GM19468 (cell line): ENCODE data around the gene C2orf76.
"Not testable (repeated sequence)": the region's sequence is repeated elsewhere in the genome, so short reads cannot be mapped to it uniquely, and the experiment has no call there.

Experiments used
- ATAC-seq: cut with Tn5 transposase; IDR thresholded peaks from one replicate; pipeline ENCODE4 v1.9.1; 2021; ENCODE audit warnings: mild to moderate bottlenecking, moderate library complexity, moderate number of reproducible peaks; ENCODE audit not compliant: unreplicated experiment; ENCODE audit errors: extremely low read depth

C2orf76 gene

DNA sequence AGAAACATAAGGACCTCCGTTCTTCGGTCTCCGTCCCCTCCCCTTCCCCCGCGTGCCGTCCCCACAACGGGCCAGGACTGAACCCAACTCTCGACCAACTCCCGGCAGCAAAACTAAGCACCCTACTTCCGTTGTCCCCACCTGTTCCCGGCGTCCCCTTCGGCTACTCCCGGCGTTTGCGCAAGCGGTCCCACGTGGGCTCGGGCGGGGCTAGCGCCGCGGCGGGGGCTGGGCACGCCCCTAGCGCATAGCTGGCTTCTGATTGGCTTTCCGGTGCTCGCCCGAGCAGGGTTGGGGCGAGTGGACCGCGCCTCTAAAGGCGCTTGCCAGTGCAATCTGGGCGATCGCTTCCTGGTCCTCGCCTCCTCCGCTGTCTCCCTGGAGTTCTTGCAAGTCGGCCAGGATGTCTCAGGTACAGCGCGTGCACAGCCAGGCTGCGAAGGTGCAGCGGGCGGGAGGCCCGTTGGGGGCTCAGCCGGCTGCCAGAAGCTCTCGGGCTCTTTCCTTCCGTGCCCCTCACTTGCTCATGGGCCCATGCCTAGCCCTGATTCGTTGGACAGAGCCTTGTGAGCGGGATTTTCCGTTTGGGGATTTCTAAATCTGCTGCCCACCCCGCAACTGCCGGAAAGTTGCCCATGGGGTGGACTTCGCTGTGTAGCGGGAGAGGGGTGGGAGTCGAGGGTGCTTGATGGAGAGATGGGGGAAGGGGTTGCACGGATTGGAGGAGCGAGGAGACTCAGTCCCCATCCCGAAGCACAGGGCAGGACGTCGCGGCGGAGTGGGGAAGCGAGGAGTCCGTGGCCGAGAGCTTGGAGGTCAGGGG is at the start of gene C2orf76, which contains the start of gene DBI:
Gene C2orf76, minus strand, starts transcription at position 186 of the 823 bp plus-strand sequence. CDS start 26,875 bp downstream, outside the sequence.
Gene DBI, plus strand, starts transcription at position 329 of the 823 bp plus-strand sequence. Its CDS starts 75 bp downstream, at position 404.
- peak; percentile 99 for ATAC-seq

DNA sequence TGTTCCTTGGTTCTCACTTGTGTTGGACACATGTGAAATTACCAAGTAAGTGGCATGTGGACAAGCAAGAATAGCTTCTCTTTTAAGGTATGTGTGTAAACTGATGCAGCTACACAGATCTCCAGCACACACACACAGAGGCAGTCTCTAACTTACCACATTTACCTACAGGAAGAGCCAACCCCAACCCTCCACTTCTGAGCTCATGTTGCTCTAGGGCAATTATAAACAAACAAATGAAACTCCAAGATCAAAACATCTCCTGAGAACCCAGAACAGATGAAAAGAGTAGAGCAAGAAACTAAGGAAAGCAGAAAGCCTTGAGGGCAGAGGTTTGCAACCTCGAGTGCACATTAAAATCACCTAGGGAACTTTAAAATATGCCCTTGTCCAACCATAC is 49.0 kb upstream of the C2orf76 start:
- ATAC-seq = no peak

DNA sequence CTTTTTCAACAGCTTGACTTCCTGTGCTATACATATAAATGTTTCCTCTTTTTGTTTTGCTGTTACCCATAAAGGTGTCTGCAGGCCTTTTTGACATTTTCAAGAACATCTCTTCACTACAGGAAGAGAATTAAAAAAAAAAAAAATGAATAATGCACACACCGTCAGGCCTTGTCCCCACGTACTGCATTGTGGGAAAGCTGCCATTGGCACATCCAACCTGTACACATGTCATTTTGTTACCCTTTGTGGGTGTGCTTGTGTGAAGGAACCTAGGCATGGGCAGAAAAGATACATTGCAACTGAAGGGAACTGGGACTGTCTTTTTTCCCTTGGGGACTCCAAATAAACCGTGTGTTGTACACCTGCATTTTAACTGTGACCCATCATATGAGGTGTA is 48.3 kb upstream of the C2orf76 start:
- no peak for ATAC-seq

DNA sequence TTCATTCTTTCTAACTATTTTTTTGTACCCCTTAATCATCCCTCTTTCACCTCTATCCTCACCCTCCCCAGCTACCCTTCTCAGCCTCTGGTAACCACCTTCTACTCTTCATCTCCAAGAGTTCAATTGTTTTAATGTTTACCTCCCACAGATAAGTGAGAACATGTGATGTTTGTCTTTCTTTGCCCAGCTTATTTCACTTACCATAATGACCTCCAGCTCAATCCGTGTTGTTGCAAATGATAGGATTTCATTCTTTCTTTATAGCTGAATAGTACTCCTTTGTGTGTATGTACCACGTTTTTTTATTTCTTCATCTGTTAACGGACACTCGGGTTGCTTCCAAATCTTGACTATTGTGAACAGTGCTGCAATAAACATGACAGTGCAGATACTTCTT is 42.9 kb upstream of the C2orf76 start:
- ATAC-seq = no peak

DNA sequence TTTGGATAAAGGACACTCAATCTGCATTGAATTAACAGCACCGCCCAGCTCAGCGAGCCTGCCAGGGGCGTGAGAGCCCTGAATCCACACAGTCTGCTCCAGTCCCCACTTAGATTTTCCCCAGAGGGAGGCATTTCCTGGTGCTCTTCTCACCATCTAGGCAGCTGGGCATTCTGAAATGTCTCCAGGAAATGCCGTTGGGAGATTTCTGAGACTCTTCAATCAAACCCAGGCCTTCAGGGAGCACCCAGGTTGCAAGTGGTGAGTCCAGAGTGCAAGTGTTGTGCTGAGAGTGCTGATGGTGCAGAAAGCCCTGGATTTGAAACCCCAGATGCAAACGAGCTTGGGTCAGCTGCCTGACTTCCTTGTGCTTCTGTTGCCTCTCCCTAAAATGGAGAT is 41.6 kb upstream of the C2orf76 start:
- ATAC-seq = no peak

DNA sequence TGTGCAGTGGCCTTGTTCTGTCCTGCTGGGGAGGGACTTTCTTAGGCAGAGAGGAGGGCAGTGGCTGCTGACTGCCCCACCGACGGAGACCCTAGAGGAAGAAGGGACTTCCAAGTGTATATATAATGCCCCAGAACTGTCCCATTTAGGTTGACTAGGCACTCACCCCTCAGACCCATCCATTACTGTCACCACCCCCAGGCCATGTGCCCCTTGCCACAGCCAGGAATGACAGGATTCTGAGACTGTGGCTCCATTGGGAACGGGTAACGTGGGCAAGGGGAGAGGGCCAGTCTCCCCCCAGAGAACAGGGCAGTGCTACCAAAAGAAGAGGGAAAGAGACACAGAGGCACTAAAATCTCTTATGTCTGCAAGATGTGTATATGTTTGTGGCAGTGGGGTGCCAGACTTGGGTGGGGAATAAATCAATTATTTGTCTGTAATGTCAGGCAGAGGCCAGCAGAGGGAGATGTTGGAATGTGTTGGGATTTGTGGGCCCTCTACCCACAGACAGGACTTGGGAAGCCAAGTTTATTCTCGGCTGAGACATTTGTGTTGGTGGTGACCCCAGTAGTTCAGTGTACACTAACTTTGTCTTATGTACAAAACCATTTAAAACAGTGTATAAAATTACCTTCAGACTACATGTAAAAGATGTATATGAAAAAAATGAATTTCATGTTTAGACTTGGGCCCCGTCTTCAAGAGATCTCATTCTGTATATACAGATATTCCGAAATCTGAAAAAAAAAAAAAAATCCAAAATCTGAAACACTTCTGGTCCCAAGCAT is 41.0 kb upstream of the C2orf76 start:
- no peak for ATAC-seq

DNA sequence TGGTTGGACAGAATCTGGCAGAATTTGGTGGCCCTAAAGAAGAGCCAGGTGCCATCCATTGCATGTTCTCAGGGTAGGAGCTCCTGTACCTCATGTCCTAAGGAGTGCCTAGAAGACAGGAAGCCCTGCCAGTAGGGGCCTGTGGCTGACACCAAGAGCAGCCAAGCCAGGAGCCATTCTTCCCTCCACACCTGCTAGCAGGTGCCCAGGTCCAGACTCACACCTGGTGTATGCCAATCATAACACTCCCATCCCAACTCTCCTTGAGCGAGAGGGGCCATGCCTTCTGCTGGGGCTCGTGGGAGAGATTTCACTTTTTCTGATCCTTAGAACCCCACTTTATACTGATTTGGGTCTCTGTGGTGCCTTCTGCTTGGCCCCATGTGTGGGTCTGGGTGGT is 38.5 kb upstream of the C2orf76 start:
- no peak for ATAC-seq

DNA sequence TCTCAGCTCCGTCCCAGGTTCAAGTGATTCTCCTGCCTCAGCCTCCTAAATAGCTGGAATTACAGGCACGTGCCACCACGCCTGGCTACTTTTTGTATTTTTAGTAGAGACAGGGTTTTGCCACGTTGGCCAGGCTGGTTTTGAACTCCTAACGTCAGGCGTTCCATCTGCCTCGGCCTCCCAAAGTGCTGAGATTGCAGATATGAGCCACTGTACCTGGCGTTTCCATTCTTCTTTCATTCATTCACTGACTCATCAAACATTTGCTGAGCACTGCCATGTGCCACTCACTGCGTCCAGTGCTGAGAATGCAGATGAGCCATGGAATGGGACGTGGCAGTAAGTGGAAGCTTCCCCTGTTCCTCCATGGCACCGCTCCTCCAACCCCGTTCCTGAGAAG is 37.0 kb upstream of the C2orf76 start:
- not testable (repeated sequence) for ATAC-seq

DNA sequence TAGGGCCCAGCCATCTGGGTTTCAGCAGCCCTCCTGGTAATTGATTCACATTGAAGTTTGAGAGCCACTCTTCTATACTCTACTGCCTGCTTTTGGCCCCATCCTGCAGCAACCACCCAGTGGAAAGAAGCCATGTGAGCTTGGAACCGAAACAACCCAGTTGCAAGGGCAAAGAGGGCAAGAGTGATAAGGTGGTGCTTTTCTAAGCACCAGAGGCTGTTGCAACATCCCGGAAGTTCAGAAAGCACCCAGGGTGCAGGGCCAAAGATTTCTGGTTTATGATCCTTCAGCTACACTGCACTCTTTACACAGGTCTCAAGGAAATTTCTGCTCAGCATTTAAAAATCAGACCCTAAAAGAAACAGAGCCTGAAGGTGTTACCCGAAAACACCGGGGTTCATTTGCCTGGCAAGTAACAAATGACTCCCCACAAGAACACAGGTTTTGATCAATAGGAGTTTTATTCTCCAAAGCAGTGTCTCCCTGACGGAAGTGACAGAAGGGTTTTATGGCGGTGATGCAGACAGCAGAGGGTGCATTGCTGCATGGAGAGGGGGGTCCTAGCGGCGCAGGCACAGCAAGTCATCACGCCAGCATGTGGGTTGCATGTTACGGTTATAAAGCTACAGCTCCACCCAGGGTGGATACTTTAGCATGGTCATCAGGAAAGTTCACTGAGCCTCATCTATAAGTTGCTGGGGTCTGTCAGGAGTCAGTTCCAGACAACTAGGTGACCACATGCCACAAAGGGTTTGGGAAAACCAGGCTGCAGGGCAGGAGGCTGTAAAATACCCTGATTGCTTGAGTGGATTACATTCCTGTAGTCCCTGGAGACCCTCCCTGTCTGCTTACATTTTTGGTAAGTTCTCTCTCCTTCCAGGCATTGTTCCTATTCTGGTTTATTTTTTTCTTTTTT is 36.3 kb upstream of the C2orf76 start:
- ATAC-seq = no peak

DNA sequence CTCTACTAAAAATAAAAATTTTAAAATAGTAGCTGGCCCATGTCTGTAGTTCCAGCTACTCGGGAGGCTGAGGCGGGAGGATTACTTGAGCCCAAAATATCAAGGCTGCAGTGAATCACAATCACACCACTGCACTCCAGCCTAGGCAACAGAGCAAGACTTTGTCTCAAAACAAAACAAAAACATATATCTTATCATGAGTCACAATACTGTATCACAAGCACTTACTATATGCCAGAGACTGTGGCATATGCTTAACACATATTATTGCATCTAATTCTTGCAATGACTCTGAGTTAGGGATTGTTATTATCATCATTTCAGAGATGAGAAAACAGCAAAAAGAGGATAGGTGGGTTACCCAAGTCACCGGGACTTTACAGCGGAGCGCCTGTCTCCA is 35.5 kb upstream of the C2orf76 start:
- ATAC-seq = no peak

DNA sequence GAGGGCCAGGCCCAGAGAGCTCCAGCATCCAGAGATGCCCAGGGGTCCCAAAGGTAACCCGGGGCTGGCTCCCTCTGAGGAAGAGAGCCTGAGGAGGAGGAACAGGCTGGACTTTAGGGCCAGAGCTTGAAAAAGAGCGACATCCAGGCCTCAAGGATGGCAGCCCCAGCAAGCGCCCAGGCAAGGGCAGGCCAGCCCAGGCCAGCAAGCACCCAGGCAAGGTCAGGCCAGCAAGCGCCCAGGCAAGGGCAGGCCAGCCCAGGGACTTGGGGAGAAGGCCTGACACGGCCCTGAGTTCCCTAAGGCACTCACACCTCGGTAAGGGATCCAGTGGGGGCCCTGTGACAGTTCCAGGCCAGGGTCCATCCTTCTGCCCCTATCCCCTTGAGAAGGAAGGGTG is 30.6 kb upstream of the C2orf76 start:
- ATAC-seq = no peak

DNA sequence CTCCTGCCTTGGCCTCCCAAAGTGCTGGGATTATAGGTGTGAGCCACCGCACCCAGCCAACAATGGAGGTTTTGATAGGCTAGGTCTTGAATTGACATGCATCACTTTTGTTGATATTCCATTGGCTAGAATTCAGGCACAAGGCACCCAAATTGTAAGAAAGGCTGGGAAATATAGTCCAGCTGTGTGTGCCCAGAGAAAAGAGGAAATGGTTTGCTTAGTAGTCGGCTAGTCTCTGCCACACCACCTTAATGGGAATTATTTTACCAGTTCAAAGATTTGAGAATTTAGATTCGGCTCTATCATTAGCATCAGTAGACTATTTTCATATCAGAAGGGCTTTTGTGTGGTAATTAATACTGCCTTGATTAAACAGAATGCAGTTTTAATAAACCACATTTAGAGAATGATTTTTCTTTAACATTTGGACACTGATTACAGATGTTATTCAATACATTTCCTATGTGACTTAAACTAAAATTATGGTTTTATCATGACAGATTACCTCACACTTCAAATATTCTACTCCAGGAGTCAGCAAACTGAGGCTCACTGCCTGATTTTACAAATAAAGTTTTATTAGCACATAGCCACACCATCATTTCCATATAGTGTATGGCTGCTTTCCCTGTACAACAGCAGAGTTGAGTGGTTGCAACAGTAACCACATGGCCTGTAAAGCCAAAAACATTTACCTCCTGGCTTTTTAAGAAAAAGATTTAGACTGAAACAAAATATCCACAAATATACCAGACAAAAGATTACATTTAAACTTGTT is 27.5 kb upstream of the C2orf76 start:
- ATAC-seq = no peak

DNA sequence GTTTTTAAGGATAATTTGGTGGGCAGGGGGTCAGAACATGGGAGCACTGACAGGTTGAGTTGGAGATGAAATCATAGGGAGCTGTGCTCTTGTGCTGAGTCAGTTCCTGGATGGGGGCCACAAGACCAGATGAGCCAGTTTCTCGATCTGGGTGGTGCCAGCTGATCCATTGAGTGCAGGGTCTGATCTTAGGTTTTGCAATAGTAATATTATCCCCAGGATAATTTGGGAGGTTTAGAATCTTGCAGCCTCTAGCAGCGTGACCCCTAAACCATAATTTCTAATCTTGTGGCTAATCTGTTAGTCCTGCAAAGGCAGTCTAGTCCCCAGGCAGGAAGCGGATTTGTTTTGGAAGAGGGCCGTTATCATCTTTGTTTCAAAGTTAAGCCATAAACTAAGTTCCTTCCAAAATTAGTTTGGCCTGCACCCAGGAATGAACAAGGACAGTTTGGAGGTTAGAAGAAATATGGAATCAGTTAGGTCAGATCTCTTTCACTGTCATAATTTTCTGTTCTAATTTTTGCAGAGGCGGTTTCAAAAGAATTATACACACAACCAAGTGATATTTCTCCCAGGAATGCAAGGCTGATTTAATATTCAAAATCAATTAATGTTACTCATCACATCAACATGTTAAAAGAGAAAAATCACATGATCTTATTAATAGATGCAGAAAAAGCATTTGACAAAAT is 23.1 kb upstream of the C2orf76 start:
- ATAC-seq = no peak

DNA sequence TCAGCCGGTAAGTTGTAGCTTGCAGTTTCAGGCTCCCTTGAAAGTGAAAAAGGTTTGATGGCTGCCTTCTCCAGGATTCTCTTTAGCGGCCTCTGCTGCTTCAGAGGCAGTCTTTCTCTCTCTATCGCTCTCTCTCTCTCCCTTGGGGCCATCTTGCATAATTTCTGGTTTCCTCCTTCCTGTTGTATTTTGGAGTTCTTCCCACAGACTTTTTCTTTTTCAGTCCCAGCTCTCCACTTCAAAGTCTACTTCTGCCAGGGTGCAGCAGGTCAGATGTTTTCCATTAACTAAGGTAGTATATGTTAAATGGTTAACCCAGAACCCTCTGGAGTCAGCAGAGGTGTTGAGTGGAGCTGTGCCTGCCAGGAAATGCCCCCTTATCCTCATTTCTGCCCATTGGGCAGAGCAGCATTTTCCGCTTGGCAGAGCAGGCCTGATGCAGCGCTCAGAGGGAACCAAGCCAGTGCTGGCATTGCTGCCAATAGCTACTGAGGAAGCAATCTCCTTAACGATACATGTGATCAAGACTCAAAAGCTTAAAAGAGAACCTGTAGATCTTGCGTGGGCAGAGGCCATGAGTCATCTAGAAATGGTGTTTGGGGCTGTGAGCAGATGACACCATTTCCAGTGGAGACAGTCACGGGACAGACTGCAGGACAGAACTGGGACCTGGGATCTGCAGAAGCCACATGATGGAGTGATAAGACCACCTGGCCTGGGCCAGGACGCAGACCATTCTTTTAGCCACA is 20.9 kb upstream of the C2orf76 start:
- peak; percentile 55 for ATAC-seq

DNA sequence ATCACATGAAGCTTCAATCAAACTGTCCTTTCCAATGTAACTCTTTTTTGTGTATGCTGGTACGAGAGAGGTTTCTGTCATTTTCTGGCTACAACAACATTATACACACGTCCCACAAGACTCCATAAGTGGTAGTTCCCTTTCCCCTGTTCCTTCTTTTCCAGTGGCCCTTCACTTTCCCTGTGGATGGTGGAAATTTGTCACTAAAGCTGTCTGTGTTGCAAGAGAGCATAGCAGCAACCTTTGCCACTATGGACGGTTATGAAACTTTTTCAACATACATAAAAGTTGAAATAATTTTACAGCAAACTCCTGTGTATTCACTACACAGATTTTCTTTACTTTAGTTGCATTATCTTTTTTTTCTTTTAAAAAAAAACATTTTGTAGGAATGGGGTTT is 18.8 kb upstream of the C2orf76 start:
- no peak for ATAC-seq

DNA sequence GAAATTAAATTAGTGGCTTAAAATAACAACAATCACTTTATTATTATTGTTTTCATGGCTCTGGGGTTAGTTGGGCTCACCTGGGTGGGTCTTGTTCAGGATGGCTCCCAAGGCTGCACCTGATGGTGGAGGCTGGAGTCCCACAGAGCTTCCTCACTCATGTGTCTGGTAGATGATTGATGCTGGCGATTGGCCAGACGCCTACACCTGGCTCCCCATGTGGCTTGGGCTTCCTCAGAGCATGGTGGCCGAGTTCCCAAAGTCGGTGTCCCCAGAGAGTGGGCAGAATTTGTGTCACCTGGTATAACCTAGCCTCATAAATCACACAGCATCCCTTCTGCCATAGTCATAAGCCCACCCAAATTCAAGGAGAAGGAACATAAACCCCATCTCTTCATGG is 18.3 kb upstream of the C2orf76 start:
- ATAC-seq = no peak

DNA sequence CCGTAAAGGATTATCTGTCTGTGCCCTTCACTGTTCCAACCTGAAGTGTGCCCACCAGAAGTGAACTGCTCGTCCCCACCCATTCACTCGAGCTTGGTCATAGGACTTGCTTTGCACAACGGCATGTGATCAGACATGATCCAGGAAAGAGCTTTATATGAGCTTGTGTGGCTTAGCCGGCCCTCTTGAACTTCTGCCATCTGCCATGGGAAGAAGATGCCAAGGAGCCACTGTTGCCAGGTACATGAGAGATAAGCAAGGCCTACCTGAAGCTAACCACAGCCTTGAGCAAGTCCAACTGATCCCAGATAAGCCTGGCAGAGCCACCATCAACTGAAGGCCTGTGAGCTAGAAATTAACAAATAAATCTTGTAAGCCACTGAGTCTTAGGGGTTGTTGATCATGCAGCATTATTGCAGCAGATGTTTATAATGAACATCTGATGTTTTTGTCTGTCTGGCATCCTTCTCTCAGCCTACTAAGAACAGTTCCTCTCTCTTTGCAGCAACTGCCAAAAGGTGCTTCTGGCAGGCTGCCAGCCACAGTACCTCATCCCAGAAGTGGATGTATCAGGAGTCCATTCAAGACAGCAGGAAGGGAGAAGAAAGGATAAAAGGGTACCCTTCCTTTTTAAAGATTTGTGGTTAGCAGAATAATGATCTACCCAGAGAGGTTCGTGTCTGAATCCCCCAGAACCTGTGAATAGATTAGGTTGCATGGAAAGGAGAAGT is 16.9 kb upstream of the C2orf76 start:
- no peak for ATAC-seq

DNA sequence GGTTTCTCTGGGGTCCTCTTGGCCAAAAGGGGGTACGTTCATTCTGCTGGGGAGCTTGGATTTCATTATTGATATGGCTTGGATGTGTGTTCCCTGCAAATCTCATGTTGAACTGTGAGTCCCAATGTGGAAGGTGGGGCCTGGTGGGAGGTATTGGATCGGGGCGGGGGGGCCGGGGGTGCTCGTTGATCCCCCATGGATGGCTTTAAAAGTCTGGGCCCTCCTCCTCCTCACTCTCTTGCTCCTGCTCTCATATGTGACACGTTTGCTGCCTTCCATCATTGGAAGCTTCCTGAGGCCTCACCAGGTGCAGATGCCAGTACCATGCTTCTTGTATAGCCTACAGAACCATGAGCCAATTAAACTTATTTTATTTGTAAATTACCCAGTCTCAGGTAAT is 11.9 kb upstream of the C2orf76 start:
- no peak for ATAC-seq
